HG03039 (cell line): Measurements from ENCODE around the gene CSRP1.
"Not testable (repeated sequence)": the region's sequence is repeated elsewhere in the genome, so short reads cannot be mapped to it uniquely, and the experiment has no call there.

Experiments used
- ATAC-seq: cut with Tn5 transposase; IDR thresholded peaks from one replicate; pipeline ENCODE4 v1.9.1; 2021; ENCODE audit warnings: mild to moderate bottlenecking, moderate library complexity; ENCODE audit not compliant: unreplicated experiment

The CSRP1 gene

GRCh38 chr1:201506557-201507359 lies at the start of gene CSRP1:
CSRP1 (minus strand) TSS chr1:201507123; CDS start chr1:201496303, 10,820 bp downstream.
- ATAC-seq, result peak; percentile 84

GRCh38 chr1:201555593-201555945 lies 48.6 kb upstream of the CSRP1 start:
- ATAC-seq, result no peak

DNA sequence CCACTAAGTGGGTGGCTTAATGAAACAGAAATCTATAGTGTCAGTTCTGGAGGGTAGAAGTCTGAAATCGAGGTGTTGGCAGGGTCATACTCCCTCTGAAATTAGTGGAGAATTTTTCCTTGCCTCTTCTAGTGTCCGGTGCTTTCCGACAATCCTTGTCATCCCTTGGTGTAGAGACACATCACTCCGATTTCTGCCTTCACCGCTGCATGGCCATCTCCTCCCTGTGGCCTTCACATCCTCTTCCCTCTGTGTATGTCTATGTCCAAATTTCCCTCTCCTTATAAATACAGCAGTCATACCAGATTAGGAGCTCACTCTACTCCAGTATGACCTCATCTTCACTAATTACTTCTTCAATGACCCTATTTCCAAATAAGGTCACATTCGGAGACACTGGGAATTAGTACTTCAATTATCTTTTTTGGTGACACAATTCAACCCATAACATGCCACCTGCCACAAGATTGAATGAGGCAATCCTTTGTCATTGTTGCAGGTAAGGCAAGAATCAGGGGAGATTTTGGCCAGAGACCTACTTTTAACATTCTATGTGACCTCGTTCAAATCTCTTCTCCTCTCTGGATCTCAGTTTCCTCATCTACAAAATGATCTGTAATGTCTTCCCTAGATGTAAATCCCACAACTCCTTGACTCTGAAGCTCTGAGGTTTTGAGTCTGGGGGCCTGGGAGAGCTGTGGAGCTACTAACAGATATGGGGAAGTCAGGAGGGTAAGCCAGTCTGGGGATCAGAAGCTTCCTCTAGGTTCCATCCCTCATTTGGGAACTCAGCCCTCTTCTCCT lies 48.1 kb upstream of the CSRP1 start:
- ATAC-seq, result no peak

- no peak for ATAC-seq
Measured at GRCh38 chr1:201554190-201554600, 47.3 kb upstream of the CSRP1 start.

- no peak for ATAC-seq
Measured at GRCh38 chr1:201553496-201554189, 46.7 kb upstream of the CSRP1 start.

GRCh38 chr1:201552941-201553351 lies 46.0 kb upstream of the CSRP1 start:
- ATAC-seq, result no peak

- no peak for ATAC-seq
Measured at GRCh38 chr1:201551877-201552731, 45.2 kb upstream of the CSRP1 start.

DNA sequence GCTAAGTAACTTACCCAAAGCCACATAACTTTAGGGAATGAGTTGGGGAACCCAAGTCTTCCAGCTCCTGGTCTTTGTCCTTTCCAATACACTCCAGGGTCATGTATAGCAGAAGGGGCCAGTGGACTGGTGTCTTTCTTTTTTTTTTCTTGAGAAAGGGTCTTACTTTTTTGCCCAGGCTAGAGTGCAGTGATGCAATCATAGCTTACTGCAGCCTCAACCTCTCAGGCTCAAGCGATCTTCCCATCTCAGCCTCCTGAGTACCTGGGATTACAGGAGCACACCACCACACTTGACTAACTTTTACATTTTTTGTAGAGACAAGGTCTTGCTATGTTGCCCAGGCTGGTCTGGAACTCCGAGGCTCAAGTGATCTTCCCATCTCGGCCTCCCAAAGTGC lies 44.2 kb upstream of the CSRP1 start:
- no peak for ATAC-seq

GRCh38 chr1:201549522-201549921 lies 42.6 kb upstream of the CSRP1 start:
- not testable (repeated sequence) for ATAC-seq

- no peak for ATAC-seq
Measured at GRCh38 chr1:201545851-201546492, 39.0 kb upstream of the CSRP1 start.

- no peak for ATAC-seq
Measured at GRCh38 chr1:201544710-201545109, 37.8 kb upstream of the CSRP1 start.

GRCh38 chr1:201543871-201544642 lies 37.1 kb upstream of the CSRP1 start:
- no peak for ATAC-seq

DNA sequence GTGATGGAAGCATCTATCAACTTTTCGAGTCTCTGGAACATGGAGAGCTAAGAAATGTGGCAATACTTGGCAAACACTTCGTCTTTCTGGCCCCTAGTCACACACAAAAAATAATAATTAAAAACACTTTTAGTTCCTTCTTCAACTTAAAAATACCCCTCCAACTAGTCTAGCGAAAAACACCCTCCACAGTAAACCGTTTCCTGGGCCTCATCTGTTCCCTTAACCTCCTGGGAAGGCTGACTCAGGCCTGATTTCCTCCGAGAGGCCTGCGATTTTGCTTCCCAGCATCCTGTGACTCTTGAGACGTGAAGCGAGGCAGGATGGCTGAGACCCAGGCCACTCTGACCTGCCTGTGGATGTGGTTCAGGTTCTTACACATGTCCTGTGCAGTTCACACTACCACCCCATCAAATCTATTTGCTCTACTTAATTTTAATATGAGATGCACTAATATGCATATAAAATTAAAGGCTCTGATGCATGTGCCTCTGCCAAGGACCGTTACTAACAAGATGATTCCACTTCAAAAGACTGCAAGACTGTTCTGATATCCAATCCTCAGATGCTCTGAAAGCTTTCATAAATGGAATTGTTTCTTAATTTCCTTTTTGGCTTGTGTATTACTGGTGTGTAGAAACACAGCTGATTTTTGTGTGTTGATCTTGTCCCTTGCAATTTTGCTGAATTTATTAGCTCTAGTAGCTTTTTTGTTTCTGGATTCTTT lies 35.5 kb upstream of the CSRP1 start:
- ATAC-seq, result no peak

DNA sequence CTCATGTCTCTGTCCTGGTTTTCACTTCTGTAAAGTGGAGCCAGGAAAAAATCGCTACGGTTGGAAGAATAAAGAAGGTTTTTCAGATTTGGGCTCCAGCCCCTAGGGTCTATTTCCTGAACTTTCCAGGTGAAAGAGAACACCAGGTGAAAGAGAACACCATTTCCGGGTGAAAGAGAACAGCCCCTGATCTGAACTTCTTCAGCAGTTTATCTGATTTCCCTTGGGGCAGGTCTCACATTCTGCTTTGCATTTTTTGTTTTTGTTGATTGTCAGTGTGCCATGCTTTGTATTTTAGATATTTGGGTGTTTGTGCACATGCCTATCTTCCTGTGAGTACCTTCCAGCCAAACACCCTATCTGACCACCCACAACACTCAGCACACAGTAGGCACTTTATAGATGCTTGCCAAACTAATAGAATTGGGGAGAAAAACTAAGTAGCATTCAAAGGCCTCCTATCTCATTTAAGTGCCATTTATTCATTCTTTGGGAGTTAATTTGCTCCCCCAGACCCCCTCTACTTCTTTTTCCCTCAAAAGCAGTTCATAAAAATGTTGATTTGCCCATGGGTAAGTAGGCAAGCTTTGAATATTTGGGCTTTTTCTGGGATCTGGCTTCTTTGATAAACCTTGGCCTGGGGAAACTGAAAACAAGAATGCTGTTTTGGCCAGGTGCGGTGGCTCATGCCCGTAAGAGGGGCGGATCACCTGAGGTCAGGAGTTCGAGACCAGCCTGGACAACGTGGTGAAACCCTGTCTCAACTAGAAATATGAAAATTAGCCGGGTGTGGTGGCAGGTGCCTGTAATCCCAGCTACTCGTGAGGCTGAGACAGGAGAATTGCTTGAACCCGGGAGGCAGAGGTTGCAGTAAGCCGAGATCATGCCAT lies 34.2 kb upstream of the CSRP1 start:
- no peak for ATAC-seq

- no peak for ATAC-seq
Measured at GRCh38 chr1:201539561-201540431, 32.9 kb upstream of the CSRP1 start.

DNA sequence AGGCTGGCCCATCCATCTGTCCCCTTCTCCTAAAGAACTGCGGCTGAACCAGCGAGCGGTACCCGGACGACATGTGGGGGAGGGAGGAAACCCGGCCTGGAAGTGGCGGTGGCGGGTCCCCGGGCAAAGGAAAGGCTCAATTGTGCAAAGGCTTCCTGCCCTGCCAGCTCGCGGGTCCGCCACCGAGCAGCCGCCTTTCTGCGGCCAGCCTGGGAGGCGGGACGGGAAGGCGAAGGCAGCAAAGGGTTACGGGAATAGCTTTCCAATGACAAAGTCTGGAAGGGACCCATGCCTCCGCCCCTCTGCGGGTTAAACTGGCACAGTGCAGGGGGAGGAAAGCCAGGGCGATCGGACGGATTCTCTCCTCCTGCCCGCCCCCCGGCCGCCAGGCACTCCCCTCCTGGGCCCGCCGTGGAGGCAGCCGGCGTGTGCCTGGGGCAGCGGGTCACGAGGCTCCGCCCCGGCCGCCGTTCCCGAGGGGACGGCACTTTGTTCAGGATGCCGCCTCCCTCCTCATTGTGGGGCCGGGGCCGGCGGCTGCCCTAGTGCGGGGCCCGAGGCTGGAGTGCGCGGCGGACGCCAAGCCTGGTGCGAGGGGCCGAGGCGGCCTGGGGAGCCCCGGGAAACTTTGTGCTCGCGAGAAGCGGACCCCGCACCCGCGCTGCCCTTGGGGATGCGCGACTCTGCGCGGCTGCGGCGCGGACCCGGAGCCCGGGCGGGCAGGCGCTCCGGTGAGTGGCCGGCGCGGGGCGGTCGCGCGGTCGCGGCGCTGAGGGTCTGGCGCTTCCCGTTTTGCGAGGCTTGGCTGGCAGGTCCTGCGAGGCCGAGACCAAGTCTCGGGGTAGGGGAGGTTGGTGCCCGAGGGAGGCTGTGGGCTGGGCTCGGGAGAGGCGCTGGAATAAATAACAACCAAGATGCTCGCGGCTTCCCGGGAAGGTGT lies 32.0 kb upstream of the CSRP1 start, which contains the start of gene NAV1:
TSS of gene NAV1 (plus strand) at position 516 of the 940 bp plus-strand sequence. CDS start 83,758 bp downstream, outside the sequence.
- no peak for ATAC-seq
